ENCODE results near the gene RP9. TPM values are rescaled to one million over a fixed set of nuclear protein-coding genes. Genes with fewer than 3 reads are reported as not detected.
A peak's percentile ranks its signal among the peaks of the same experiment; 100 is the strongest.

Gene RP9
- 28.6 and 29.9 TPM in 2 replicates for total RNA-seq (2014; rRNA removed; shearing (Covaris generic))

- peak; percentile 91 for DNase-seq (ENCODE audit: low read depth)
These were observed at the start of gene RP9 for GRCh38 chr7:33109005-33109757. RP9 (minus strand) TSS chr7:33109404; CDS start chr7:33109372, 32 bp downstream.

- DNase-seq (ENCODE audit: low read depth) = no peak
These were observed 48.6 kb upstream of the RP9 start for GRCh38 chr7:33157781-33158180.

- no peak for DNase-seq (ENCODE audit: low read depth)
These were observed 48.1 kb upstream of the RP9 start for GRCh38 chr7:33157311-33157710.

- no peak for DNase-seq (ENCODE audit: low read depth)
These were observed 47.2 kb upstream of the RP9 start for GRCh38 chr7:33156441-33156840.

- DNase-seq (ENCODE audit: low read depth) = peak; percentile 57
These were observed 46.6 kb upstream of the RP9 start for GRCh38 chr7:33155811-33156210.

- no peak for DNase-seq (ENCODE audit: low read depth)
These were observed 42.9 kb upstream of the RP9 start for GRCh38 chr7:33152087-33152486.

- DNase-seq (ENCODE audit: low read depth) = no peak
These were observed 36.0 kb upstream of the RP9 start for GRCh38 chr7:33145156-33145555.

GRCh38 chr7:33143996-33144718 lies 35.0 kb upstream of the RP9 start:
- DNase-seq (ENCODE audit: low read depth) = peak; percentile 19

- DNase-seq (ENCODE audit: low read depth) = no peak
These were observed 33.4 kb upstream of the RP9 start for GRCh38 chr7:33142585-33142984.

- DNase-seq (ENCODE audit: low read depth) = no peak
These were observed 27.9 kb upstream of the RP9 start for GRCh38 chr7:33137103-33137502.

- no peak for DNase-seq (ENCODE audit: low read depth)
These were observed 21.0 kb upstream of the RP9 start for GRCh38 chr7:33130184-33130583.

GRCh38 chr7:33129806-33130153 lies 20.6 kb upstream of the RP9 start:
- no peak for DNase-seq (ENCODE audit: low read depth)

GRCh38 chr7:33128990-33129805 lies 20.0 kb upstream of the RP9 start, which contains the start of gene BBS9:
BBS9 (plus strand) TSS chr7:33129564; CDS start chr7:33146253, 16,689 bp downstream.
- peak; percentile 100 for DNase-seq (ENCODE audit: low read depth)

GRCh38 chr7:33128631-33128989 lies 19.4 kb upstream of the RP9 start:
- no peak for DNase-seq (ENCODE audit: low read depth)

GRCh38 chr7:33127085-33127484 lies 17.9 kb upstream of the RP9 start:
- DNase-seq (ENCODE audit: low read depth) = no peak

GRCh38 chr7:33118383-33118782 lies 9.2 kb upstream of the RP9 start:
- no peak for DNase-seq (ENCODE audit: low read depth)

- no peak for DNase-seq (ENCODE audit: low read depth)
These were observed 5.8 kb upstream of the RP9 start for GRCh38 chr7:33114976-33115375.

GRCh38 chr7:33111614-33112013 lies 2.4 kb upstream of the RP9 start:
- no peak for DNase-seq (ENCODE audit: low read depth)

- peak; percentile 70 for DNase-seq (ENCODE audit: low read depth)
These were observed 594 bp upstream of the RP9 start for GRCh38 chr7:33109758-33110238.

GRCh38 chr7:33108554-33109004 lies 625 bp downstream of the RP9 start:
- peak; percentile 37 for DNase-seq (ENCODE audit: low read depth)

- peak; percentile 55 for DNase-seq (ENCODE audit: low read depth)
These were observed 1.8 kb downstream of the RP9 start for GRCh38 chr7:33107136-33108066.

All from Daoy (cell line).